ENCODE data around the gene ADCYAP1R1.

GRCh38 chr7:31116615-31117014 lies 64.5 kb downstream of the ADCYAP1R1 start:
- TF ChIP-seq CTCF (conservative IDR thresholded peaks at IDR 0.05) (no peak), EZH2 (IDR thresholded peaks at IDR 0.05; ENCODE audit: low read depth) (no peak)

Data from PC-9 (cell line).